Tibial nerve (tissue), 4 donors: ENCODE measurements around the gene HOMEZ. TPM values are rescaled to one million over a fixed set of nuclear protein-coding genes. Genes with fewer than 3 reads are reported as not detected.
A peak's percentile ranks its signal among the peaks of the same experiment; 100 is the strongest.

ENCODE experiments used
- DNase-seq, 2 donors: peaks; one replicate each; pipeline ENCODE4 v3.0.0-alpha.2; 2019; ENCODE audit warnings: low spot score in 2 of 2
- H3K27ac ChIP-seq, 4 donors: fragments of 200-600 bp; sonication (generic) in 3 of 4; one replicate each; pipeline ENCODE4 v1.5.1; 2017 to 2019; ENCODE audit warnings: mild to moderate bottlenecking in 1 of 4
- H3K27me3 ChIP-seq, 2 donors: fragments of 200-600 bp; sonication (generic) in 1 of 2; one replicate each; pipeline versions ENCODE4 v1.5.1 to v1.6.0; 2017 to 2019
- H3K36me3 ChIP-seq, 3 donors: fragments of 200-600 bp; sonication (generic); one replicate each; pipeline ENCODE4 v1.5.1; 2018 to 2019
- H3K4me1 ChIP-seq, 4 donors: fragments of 200-600 bp; sonication (generic) in 3 of 4; one replicate each; pipeline ENCODE4 v1.5.1; 2017 to 2019
- H3K4me3 ChIP-seq, 4 donors: fragments of 200-600 bp; sonication (generic) in 3 of 4; one replicate each; pipeline ENCODE4 v1.5.1; 2017 to 2019; ENCODE audit warnings: mild to moderate bottlenecking in 1 of 4, moderate library complexity in 1 of 4
- H3K9me3 ChIP-seq, 4 donors: fragments of 200-600 bp; sonication (generic) in 3 of 4; one replicate each; pipeline ENCODE4 v1.5.1; 2017 to 2019
- EP300 ChIP-seq, 2 donors: sonication (generic); formaldehyde crosslinking; IDR thresholded peaks; one replicate each; pipeline ENCODE4 v1.6.1; 2017; ENCODE audit warnings: antibody characterized with exemption in 2 of 2, mild to moderate bottlenecking in 1 of 2
- POLR2A ChIP-seq, 2 donors: fragments of 450-650 bp; IDR thresholded peaks; one replicate each; pipeline ENCODE4 v1.6.1; 2017; ENCODE audit warnings: antibody characterized with exemption in 2 of 2, mild to moderate bottlenecking in 2 of 2, moderate library complexity in 2 of 2
- WGBS, 2 donors: methylation state at CpG; one replicate each; pipeline ENCODE4 v1.1.5; 2018; 5-methylcytosine and 5-hydroxymethylcytosine counted together
- total RNA-seq, 4 donors: library from RNA; depleted of rRNA; stranded (reverse); fragments of >200 nt; gene quantifications; one replicate each; pipeline ENCODE4 v1.1.0, GENCODE V29; 2016
- TF ChIP-seq, protein P1 (sequence below), 5 experiments: fragments of 200-600 bp in 3 of 5; fragments of 450-650 bp in 2 of 5; sonication (generic) in 3 of 5; IDR thresholded peaks; one replicate each; pipeline ENCODE4 v1.5.1; 2016 to 2019; ENCODE audit warnings: antibody characterized with exemption in 5 of 5, mild to moderate bottlenecking in 3 of 5, moderate library complexity in 2 of 5

Gene HOMEZ
- total RNA-seq, 4 donors from 2014 or later = 7.5 to 35.2 (median 10.2) TPM

DNA sequence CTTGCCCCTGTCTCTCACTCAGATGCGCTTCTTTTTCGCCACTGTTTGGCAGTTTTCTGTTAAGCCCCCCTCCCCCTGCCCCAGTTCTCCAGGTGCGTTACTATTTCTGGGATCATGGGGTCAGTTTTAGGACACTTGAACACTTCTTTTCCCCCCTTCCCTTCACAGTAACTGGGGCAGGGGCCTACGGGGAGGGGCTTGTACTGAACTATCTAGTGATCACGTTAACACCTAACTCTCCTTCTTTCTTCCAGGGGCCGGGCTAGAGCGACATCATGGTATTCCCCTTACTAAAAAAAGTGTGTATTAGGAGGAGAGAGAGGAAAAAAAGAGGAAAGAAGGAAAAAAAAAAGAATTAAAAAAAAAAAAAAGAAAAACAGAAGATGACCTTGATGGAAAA, 39.1 kb upstream of the HOMEZ start:
- peaks cover 0 to 30% (median 19%) of the 10 kb centered on the region in 3 donors for H3K36me3 ChIP-seq
- no peaks in the 10 kb centered on the region for H3K27me3 ChIP-seq
- H3K4me1 ChIP-seq = peaks cover 5 to 44% (median 22%) of the 10 kb centered on the region in 4 donors
- H3K9me3 ChIP-seq = no peaks in the 10 kb centered on the region
- DNase-seq = no peak
- no peak for TF ChIP-seq EP300 (IDR thresholded peaks at IDR 0.05)
- TF ChIP-seq POLR2A (IDR thresholded peaks at IDR 0.05) = no peak
- TF ChIP-seq, protein P1, sequence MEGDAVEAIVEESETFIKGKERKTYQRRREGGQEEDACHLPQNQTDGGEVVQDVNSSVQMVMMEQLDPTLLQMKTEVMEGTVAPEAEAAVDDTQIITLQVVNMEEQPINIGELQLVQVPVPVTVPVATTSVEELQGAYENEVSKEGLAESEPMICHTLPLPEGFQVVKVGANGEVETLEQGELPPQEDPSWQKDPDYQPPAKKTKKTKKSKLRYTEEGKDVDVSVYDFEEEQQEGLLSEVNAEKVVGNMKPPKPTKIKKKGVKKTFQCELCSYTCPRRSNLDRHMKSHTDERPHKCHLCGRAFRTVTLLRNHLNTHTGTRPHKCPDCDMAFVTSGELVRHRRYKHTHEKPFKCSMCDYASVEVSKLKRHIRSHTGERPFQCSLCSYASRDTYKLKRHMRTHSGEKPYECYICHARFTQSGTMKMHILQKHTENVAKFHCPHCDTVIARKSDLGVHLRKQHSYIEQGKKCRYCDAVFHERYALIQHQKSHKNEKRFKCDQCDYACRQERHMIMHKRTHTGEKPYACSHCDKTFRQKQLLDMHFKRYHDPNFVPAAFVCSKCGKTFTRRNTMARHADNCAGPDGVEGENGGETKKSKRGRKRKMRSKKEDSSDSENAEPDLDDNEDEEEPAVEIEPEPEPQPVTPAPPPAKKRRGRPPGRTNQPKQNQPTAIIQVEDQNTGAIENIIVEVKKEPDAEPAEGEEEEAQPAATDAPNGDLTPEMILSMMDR (IDR thresholded peaks at IDR 0.05) = no peak
- H3K4me3 ChIP-seq = no peak overlapping the region
- H3K27ac ChIP-seq = no peak overlapping the region
- 75 to 82% methylated on average over 7 of the region's 7 CpGs for WGBS, 2 donors

DNA sequence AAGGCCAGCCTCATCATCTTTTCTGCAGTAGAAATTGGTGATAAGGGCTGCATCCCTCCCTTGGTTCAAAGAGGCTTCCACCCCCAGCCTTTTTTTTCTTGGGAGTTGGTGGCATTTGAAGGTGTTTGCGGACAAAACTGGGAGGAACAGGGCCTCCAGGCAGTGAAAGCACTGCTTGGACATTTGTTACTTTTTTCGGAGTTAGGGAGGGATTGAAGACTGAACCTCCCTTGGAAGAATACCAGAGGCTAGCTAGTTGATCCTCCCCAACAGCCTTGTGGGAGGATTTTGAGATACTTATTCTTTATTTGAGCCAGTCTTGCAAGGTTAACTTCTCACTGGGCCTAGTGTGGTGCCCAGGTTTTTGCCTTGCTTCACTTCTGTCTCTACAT, 38.5 kb upstream of the HOMEZ start:
- WGBS, 2 donors = 77 to 85% methylated on average over 2 of the region's 2 CpGs
- H3K4me3 ChIP-seq = no peak overlapping the region
- no peak for DNase-seq
- no peak overlapping the region for H3K27ac ChIP-seq
- peaks cover 0 to 30% (median 19%) of the 10 kb centered on the region in 3 donors for H3K36me3 ChIP-seq
- H3K4me1 ChIP-seq = peaks cover 5 to 46% (median 23%) of the 10 kb centered on the region in 4 donors
- H3K27me3 ChIP-seq = no peaks in the 10 kb centered on the region
- H3K9me3 ChIP-seq = no peaks in the 10 kb centered on the region
- TF ChIP-seq, protein P1 (IDR thresholded peaks at IDR 0.05) = no peak

DNA sequence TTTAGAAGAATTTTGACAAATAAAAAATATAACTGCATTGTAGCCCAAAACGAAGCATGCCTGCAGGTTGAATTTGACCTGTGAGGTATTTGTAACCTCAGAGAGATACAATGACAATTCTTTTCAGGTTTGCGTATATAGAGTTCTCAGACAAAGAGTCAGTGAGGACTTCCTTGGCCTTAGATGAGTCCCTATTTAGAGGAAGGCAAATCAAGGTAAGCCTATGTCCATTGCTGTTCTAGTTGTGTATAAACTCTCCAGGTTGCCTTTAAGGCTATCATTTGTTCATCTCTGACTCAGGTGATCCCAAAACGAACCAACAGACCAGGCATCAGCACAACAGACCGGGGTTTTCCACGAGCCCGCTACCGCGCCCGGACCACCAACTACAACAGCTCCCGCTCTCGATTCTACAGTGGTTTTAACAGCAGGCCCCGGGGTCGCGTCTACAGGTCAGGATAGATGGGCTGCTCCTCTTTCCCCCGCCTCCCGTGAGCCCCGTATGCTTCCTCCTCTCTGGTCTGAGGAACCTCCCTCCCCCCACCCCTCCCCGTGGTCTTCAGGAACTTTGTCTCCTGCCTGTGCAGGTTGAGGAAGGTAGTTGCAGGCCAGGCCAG, 38.0 kb upstream of the HOMEZ start:
- Histone ChIP-seq H3K36me3 (peaks cover 0 to 30% (median 19%) of the 10 kb centered on the region in 3 donors), H3K4me3 (no peak overlapping the region), H3K27ac (no peak overlapping the region), H3K9me3 (no peaks in the 10 kb centered on the region), H3K4me1 (peaks cover 5 to 46% (median 23%) of the 10 kb centered on the region in 4 donors), H3K27me3 (no peaks in the 10 kb centered on the region)
- DNase-seq = no peak
- TF ChIP-seq POLR2A (IDR thresholded peaks at IDR 0.05) (no peak), EP300 (IDR thresholded peaks at IDR 0.05) (no peak)
- TF ChIP-seq, protein P1 (IDR thresholded peaks at IDR 0.05) = no peak
- 84 to 85% methylated on average over 18 of the region's 18 CpGs for WGBS, 2 donors

DNA sequence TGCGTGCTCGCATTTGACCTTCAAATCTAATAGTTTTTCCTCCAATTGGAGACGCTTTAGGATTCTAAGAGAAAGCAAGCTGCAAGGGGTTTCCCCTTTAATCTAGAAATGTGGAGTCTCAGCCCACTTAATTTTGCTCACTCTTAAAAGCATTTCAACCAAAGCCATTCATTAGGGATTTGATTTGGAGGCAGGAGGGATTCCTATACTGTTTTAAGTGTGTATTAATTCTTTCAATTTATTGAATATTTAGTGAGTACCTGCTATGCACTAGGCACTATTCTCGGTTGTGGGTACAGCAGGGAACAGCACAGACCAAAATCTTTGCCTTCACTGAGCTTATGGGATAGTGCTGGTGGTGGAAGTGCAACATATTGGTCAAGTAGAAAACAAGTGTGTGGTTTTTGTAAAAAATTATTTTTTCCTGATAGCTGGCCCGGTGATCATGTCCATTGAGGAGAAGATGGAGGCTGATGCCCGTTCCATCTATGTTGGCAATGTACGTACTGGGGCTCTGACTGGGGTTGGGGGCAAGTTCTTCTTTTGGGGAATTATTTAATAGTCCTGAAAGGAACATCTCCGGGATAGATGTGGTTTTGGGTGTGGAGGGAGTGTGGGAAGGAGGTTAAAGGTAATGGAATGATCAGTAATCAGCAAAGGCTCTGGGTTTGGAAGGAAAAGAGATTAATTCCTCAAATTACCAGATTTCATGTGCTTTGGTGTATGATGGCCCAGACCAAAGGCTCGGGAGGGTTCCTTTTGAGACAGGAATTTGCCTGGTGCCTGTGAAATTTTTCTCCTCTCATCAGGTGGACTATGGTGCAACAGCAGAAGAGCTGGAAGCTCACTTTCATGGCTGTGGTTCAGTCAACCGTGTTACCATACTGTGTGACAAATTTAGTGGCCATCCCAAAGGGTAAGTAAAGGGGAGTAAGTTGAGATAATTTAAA, 36.9 kb upstream of the HOMEZ start:
- Histone ChIP-seq H3K27me3 (no peaks in the 10 kb centered on the region), H3K9me3 (no peaks in the 10 kb centered on the region), H3K27ac (peak overlapping the region in 3 of 4 donors; percentile 95 to 99 (median 98)), H3K36me3 (peaks cover 0 to 30% (median 19%) of the 10 kb centered on the region in 3 donors), H3K4me1 (peaks cover 5 to 39% (median 20%) of the 10 kb centered on the region in 4 donors), H3K4me3 (peak overlapping the region; percentile 78 to 99 (median 97))
- TF ChIP-seq EP300 (IDR thresholded peaks at IDR 0.05) = no peak
- WGBS, 2 donors = 35 to 37% methylated on average over 10 of the region's 10 CpGs
- no peak for DNase-seq

DNA sequence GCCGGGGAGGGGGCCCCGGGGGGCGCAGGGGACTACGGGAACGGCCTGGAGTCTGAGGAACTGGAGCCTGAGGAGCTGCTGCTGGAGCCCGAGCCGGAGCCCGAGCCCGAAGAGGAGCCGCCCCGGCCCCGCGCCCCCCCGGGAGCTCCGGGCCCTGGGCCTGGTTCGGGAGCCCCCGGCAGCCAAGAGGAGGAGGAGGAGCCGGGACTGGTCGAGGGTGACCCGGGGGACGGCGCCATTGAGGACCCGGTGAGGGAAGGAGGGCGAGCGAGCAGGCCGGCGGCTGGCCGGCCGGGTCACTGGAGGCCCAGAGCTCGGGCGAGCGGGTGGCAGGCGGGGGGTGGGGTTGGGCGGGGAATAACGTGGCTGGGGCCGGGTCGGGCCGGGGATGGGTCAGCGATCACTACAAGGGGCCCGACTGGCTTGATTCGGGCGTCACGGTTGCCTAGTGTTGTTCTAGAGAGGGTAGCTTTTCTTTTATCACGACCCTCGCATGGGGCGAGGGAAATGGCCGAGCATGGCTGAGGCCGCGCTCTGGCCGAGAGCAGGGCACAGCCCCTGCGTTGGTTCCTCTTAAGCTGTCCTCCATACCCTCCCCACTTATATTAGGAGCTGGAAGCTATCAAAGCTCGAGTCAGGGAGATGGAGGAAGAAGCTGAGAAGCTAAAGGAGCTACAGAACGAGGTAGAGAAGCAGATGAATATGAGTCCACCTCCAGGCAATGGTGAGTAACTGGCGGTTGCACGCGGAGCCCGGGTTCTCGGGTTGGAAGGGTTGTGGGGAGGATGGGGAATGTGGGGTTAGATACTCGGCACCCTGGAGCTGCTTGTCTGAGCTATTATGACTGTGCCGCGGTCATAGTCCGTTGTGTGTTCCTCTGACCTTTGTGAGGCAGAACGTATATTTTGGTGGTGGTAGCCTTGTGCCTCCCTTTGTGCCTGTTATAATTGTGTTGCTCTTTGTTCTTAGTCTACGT, 35.9 kb upstream of the HOMEZ start:
- H3K27me3 ChIP-seq = no peaks in the 10 kb centered on the region
- H3K4me1 ChIP-seq = peaks cover 5 to 35% (median 19%) of the 10 kb centered on the region in 4 donors
- peak overlapping the region; percentile 78 to 99 (median 97) for H3K4me3 ChIP-seq
- peaks cover 0 to 30% (median 19%) of the 10 kb centered on the region in 3 donors for H3K36me3 ChIP-seq
- no peak for TF ChIP-seq POLR2A (IDR thresholded peaks at IDR 0.05)
- no peak for TF ChIP-seq EP300 (IDR thresholded peaks at IDR 0.05)
- TF ChIP-seq, protein P1 (IDR thresholded peaks at IDR 0.05) = no peak
- 0 to 1% methylated on average over 24 to 31 of the region's 64 CpGs for WGBS, 2 donors
- no peaks in the 10 kb centered on the region for H3K9me3 ChIP-seq
- peak in 1 of 2 donors; percentile 23 for DNase-seq
- peak overlapping the region; percentile 94 to 99 (median 96) for H3K27ac ChIP-seq
